Tibial artery (tissue), 4 donors: Measurements from ENCODE around the gene LHX1.

Experiments
- DNase-seq, 2 donors: peaks; one replicate each; pipeline ENCODE4 v3.0.0-alpha.2; 2019
- H3K27ac ChIP-seq, 2 donors: fragments of 200-600 bp; sonication (generic) in 1 of 2; 1 replicate in 1 of 2; 2 replicates in 1 of 2; pipeline ENCODE4 v1.5.1; 2018 to 2019; ENCODE audit warnings: mild to moderate bottlenecking in 1 of 2
- H3K27me3 ChIP-seq, 2 donors: fragments of 200-600 bp; sonication (generic) in 1 of 2; one replicate each; pipeline versions ENCODE4 v1.5.1 to v1.6.0; 2016 to 2019
- H3K36me3 ChIP-seq, 3 donors: fragments of 200-600 bp; sonication (generic) in 2 of 3; one replicate each; pipeline ENCODE4 v1.5.1; 2016 to 2019; ENCODE audit warnings: mild to moderate bottlenecking in 2 of 3
- H3K4me1 ChIP-seq, 4 donors: fragments of 200-600 bp; sonication (generic) in 2 of 4; 1 replicate in 3 of 4; 2 replicates in 1 of 4; pipeline ENCODE4 v1.5.1; 2016 to 2019
- H3K4me3 ChIP-seq, 2 donors: fragments of 200-600 bp; sonication (generic) in 1 of 2; 1 replicate in 1 of 2; 2 replicates in 1 of 2; pipeline ENCODE4 v1.5.1; 2018 to 2019; ENCODE audit warnings: mild to moderate bottlenecking in 2 of 2
- H3K9me3 ChIP-seq, 3 donors: fragments of 200-600 bp; sonication (generic) in 1 of 3; one replicate each; pipeline ENCODE4 v1.5.1; 2016 to 2019
- intact Hi-C: fragments of 100-400 bp; cut with DNase I; formaldehyde crosslinking; loops from one replicate; pipeline ENCODE4 v1.15.0; 2023; ENCODE audit warnings: low total_unique reads
- TF ChIP-seq, protein P1 (sequence below), 2 experiments: fragments of 200-600 bp in 1 of 2; fragments of 450-650 bp in 1 of 2; IDR thresholded peaks; one replicate each; pipeline ENCODE4 v1.5.1; 2017 to 2019; ENCODE audit warnings: antibody characterized with exemption in 2 of 2, mild to moderate bottlenecking in 1 of 2, moderate library complexity in 1 of 2

LHX1 gene

DNA sequence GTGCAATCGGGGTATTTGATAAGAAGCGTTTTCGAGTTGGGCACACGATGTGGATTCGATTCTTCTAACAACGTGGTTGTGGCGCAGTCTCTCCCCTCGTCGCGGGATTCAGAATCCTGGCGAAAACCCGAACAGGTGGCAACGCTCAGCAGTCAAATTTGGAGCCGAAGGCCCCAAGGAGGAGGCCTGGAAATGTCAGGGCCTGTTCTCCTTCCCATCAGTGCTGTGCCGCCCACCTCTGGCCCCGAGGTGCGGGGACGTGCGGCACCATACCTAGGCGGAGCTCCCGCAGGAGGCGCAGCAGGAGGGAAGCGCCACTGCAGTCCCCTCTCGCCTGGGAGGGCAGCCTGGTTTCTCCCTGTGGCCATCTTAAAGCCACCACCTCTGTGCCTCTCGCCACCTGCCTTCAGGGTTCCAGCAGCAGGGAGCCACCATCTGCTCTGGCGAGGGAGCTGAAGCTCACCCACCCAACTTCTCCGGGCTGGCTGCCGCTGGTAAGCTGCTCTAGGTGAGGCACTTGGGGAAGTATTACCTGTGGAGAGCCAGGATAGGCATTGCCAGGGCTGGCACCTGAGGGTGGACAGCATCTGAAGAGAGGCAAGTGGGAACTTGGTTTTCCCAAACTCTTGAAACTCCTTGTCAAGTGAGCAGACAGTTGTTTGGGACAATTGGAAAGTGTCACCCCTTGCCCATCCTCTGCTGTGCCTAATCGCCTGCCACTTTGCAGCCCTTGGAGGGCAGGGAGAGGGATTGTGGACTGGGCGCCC, 8.9 kb downstream of the LHX1 start:
- Histone ChIP-seq H3K4me1 (peaks cover 0 to 40% (median 27%) of the 10 kb centered on the region in 4 donors), H3K27ac (no peak overlapping the region), H3K36me3 (no peaks in the 10 kb centered on the region), H3K27me3 (peaks cover 7 to 65% of the 10 kb centered on the region in 2 donors), H3K4me3 (no peak overlapping the region), H3K9me3 (no peaks in the 10 kb centered on the region)
- intact Hi-C loops = loop anchor here (10.0 kb wide), 1 partner anchor 351 kb away; the partner anchor contains the start of gene DHRS11
- no peak for DNase-seq
- TF ChIP-seq, protein P1, sequence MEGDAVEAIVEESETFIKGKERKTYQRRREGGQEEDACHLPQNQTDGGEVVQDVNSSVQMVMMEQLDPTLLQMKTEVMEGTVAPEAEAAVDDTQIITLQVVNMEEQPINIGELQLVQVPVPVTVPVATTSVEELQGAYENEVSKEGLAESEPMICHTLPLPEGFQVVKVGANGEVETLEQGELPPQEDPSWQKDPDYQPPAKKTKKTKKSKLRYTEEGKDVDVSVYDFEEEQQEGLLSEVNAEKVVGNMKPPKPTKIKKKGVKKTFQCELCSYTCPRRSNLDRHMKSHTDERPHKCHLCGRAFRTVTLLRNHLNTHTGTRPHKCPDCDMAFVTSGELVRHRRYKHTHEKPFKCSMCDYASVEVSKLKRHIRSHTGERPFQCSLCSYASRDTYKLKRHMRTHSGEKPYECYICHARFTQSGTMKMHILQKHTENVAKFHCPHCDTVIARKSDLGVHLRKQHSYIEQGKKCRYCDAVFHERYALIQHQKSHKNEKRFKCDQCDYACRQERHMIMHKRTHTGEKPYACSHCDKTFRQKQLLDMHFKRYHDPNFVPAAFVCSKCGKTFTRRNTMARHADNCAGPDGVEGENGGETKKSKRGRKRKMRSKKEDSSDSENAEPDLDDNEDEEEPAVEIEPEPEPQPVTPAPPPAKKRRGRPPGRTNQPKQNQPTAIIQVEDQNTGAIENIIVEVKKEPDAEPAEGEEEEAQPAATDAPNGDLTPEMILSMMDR (IDR thresholded peaks at IDR 0.05) = no peak

DNA sequence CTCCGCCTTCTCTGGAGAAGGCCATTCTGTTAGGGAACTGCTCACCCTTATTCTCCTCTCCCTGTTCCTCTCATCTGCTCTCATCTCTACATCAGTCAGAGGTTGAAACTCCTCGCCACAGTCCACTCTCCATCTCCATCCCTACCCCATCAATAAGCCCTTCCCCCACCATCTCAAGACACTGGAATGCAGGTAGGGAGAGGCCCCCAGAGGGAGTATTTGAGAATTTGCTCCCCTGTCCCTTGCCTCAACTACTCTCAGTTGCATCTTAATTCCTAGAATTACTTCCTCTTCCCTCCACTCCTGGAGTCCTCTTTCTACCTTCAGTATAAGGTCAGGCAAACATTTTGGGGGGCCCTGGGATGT, 9.4 kb downstream of the LHX1 start:
- TF ChIP-seq, protein P1 (IDR thresholded peaks at IDR 0.05) = no peak
- H3K4me1 ChIP-seq = peaks cover 0 to 44% (median 27%) of the 10 kb centered on the region in 4 donors
- intact Hi-C loops = loop anchor here (10.0 kb wide), 1 partner anchor 352 kb away; the partner anchor contains the start of gene DHRS11
- H3K4me3 ChIP-seq = no peak overlapping the region
- H3K36me3 ChIP-seq = no peaks in the 10 kb centered on the region
- H3K9me3 ChIP-seq = no peaks in the 10 kb centered on the region
- DNase-seq = no peak
- no peak overlapping the region for H3K27ac ChIP-seq
- peaks cover 7 to 59% of the 10 kb centered on the region in 2 donors for H3K27me3 ChIP-seq

DNA sequence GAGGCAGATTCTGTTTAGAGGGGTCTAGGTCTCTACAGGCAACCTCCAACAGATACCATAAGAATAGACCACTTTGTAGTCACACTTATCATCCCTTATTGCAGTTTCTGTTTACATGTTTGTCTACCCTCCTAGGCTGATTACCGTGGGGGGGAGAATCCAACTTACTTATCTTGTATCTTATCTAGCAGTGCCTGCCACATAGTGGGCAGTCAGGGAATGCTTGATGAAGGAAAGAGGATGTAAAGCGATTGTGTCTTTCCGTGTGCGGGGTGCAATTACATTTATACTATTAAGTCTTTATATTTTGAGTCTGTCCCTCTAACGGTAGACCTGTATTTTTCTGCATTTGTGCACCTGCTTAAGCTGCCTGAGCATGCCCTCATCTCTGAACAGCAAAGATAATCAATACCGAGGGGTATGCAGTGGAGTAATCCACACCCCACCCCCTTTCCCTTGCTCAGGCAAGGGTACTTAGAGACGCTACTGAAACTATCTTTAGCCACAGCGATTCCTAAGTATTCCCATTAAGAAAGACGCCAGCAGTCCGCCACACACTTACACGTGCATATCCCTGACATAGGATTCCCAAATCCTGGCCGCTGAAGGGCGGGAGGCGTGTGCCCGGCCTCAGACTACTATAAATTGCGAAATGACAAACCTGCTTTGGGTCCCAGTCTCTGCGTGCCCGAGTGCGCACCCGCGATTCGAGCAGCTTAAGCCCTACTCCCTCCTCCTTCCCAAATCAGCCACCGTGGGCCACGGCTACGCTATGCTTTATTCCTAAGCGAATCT, 10.8 kb downstream of the LHX1 start:
- DNase-seq = no peak
- intact Hi-C loops = loop anchor here (10.0 kb wide), 1 partner anchor 353 kb away; the partner anchor contains the start of gene DHRS11
- H3K9me3 ChIP-seq = no peaks in the 10 kb centered on the region
- H3K27me3 ChIP-seq = peaks cover 2 to 45% of the 10 kb centered on the region in 2 donors
- peak overlapping the region; percentile 91 to 95 for H3K4me3 ChIP-seq
- TF ChIP-seq, protein P1 (IDR thresholded peaks at IDR 0.05) = no peak
- peaks cover 6 to 14% (median 8%) of the 10 kb centered on the region in 3 donors for H3K36me3 ChIP-seq
- H3K4me1 ChIP-seq = peaks cover 0 to 31% (median 18%) of the 10 kb centered on the region in 4 donors
- peak overlapping the region; percentile 89 to 95 for H3K27ac ChIP-seq

DNA sequence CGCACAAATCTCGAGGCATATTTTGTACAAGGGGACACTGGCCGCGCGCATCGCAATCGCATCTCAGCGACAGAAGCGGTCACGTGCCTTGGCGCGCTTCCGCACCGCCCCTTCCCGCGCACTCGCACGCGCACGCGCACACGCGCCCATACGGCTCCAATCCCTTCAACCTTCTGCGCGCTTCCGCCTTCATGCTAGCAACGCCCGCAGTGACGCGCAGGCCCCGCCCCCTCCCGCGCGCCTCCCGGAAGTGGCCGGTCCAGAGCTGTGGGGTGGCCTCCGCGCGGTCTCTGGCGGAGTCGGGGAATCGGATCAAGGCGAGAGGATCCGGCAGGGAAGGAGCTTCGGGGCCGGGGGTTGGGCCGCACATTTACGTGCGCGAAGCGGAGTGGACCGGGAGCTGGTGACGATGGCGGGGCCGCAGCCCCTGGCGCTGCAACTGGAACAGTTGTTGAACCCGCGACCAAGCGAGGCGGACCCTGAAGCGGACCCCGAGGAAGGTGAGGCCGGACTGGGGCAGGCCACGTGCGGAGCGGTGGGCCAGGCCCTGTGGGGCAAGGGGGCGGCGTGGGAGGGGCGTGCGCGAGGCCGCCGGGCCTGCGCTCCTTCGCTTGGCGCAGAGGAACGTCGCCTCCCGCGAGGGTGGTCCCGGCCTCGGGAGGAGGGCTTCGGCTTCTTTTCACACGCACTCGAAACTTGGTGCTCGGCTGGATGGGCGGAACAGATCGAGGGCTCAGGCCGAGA, 11.6 kb downstream of the LHX1 start, which contains the start of gene AATF:
AATF (plus strand) TSS at position 238 of the 744 bp plus-strand sequence; CDS start at position 410, 172 bp downstream.
- peak within 1 kb of the TSS; percentile 89 to 95 for H3K27ac ChIP-seq
- intact Hi-C loops = loop anchor here (10.0 kb wide), 1 partner anchor 354 kb away; the partner anchor contains the start of gene DHRS11
- H3K9me3 ChIP-seq = no peaks in the 10 kb centered on the region
- peaks cover 0 to 27% (median 18%) of the 10 kb centered on the region in 4 donors for H3K4me1 ChIP-seq
- peaks cover 0 to 37% of the 10 kb centered on the region in 2 donors for H3K27me3 ChIP-seq
- peak; percentile 96 to 98 for DNase-seq
- peak within 1 kb of the TSS; percentile 91 to 95 for H3K4me3 ChIP-seq
- peaks cover 14 to 22% (median 16%) of the 10 kb centered on the region in 3 donors for H3K36me3 ChIP-seq
- TF ChIP-seq, protein P1 (IDR thresholded peaks at IDR 0.05) = no peak

DNA sequence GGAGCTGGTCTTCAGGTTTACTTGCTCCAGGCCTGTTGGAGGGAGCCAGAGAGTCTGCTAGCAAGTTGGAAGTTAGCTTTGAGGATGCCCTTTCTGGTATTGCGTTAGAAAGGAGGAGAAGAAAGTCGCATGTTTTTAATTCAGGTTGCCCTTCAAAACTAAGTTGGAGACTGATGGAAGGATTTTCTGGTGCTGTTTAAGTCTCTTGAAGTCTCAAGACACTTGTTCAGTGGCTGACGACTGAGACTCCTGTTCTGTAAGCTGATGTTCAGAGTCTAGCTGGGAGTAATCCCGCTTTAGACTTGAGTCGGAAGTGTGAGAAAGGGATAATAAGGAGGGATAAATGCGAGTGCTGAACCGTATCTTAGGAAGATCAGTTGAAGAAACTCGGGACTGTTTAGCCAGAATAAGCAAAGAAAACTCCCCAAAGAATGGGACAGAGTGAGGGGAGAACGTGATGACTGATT, 12.2 kb downstream of the LHX1 start:
- peak overlapping the region; percentile 91 to 95 for H3K4me3 ChIP-seq
- peak overlapping the region; percentile 89 to 95 for H3K27ac ChIP-seq
- intact Hi-C loops = loop anchor here (10.0 kb wide), 1 partner anchor 355 kb away; the partner anchor contains the start of gene DHRS11
- H3K36me3 ChIP-seq = peaks cover 20 to 28% (median 22%) of the 10 kb centered on the region in 3 donors
- peaks cover 0 to 31% of the 10 kb centered on the region in 2 donors for H3K27me3 ChIP-seq
- TF ChIP-seq, protein P1 (IDR thresholded peaks at IDR 0.05) = no peak
- DNase-seq = no peak
- H3K4me1 ChIP-seq = peaks cover 0 to 27% (median 18%) of the 10 kb centered on the region in 4 donors
- H3K9me3 ChIP-seq = no peaks in the 10 kb centered on the region
